Endodermal cell (in vitro differentiated cells): ENCODE results near the gene PHLDA2. TPM values are rescaled to one million over a fixed set of nuclear protein-coding genes. Genes with fewer than 3 reads are reported as not detected.
A peak's percentile ranks its signal among the peaks of the same experiment; 100 is the strongest.

Experiments
- DNase-seq: peaks from one replicate; pipeline ENCODE4 v3.0.0-alpha.2; 2017
- H3K27ac ChIP-seq: 2 replicates; pipeline ENCODE4 v1.5.1; 2013; ENCODE audit warnings: mild to moderate bottlenecking, low read depth, low read length, moderate library complexity
- H3K27me3 ChIP-seq: 2 replicates; pipeline ENCODE4 v1.6.1; 2013; ENCODE audit warnings: mild to moderate bottlenecking, low read length, moderate library complexity; ENCODE audit not compliant: insufficient read depth, control insufficient read depth, poor library complexity, severe bottlenecking
- H3K36me3 ChIP-seq: 2 replicates; pipeline ENCODE4 v1.7.0; 2013; ENCODE audit warnings: mild to moderate bottlenecking, low read length, moderate library complexity; ENCODE audit not compliant: control insufficient read depth, insufficient read depth
- H3K4me1 ChIP-seq: one replicate; pipeline ENCODE4 v1.7.0; 2013; ENCODE audit warnings: low read length; ENCODE audit not compliant: control insufficient read depth, insufficient read depth
- H3K4me3 ChIP-seq: 2 replicates; pipeline ENCODE4 v1.5.1; 2013; ENCODE audit warnings: mild to moderate bottlenecking, low read length, moderate library complexity
- H3K9ac ChIP-seq: 2 replicates; pipeline ENCODE4 v1.6.1; 2013; ENCODE audit warnings: mild to moderate bottlenecking, low read length, moderate library complexity; ENCODE audit not compliant: poor library complexity, severe bottlenecking; ENCODE audit errors: extremely low read depth
- H3K9me3 ChIP-seq: 2 replicates; pipeline ENCODE4 v1.6.1; 2013; ENCODE audit warnings: mild to moderate bottlenecking, low read length, moderate library complexity; ENCODE audit not compliant: control insufficient read depth
- H3K27ac Mint-ChIP-seq: 2 replicates; pipeline ENCODE4 v1.8.0; 2020; ENCODE audit warnings: mixed read lengths
- H3K27me3 Mint-ChIP-seq: 2 replicates; pipeline ENCODE4 v1.8.0; 2021; ENCODE audit warnings: mild to moderate bottlenecking, mixed read lengths; ENCODE audit not compliant: insufficient read depth
- H3K36me3 Mint-ChIP-seq: 2 replicates; pipeline ENCODE4 v1.8.0; 2020; ENCODE audit warnings: low read depth, mixed read lengths
- H3K4me1 Mint-ChIP-seq: 2 replicates; pipeline ENCODE4 v1.8.0; 2020; ENCODE audit warnings: mixed read lengths
- H3K4me3 Mint-ChIP-seq: 2 replicates; pipeline ENCODE4 v1.8.0; 2020; ENCODE audit warnings: mild to moderate bottlenecking, moderate library complexity, mixed read lengths
- H3K9me3 Mint-ChIP-seq: 2 replicates; pipeline ENCODE4 v1.8.0; 2020; ENCODE audit warnings: mild to moderate bottlenecking, mixed read lengths
- CTCF ChIP-seq: fragments of 200-600 bp; sonication (generic); conservative IDR thresholded peaks from 2 replicates; pipeline ENCODE4 v1.5.0; 2021; ENCODE audit warnings: antibody characterized with exemption, mild to moderate bottlenecking
- WGBS, 2 experiments: methylation state at CpG; one replicate each; pipeline versions ENCODE4 v1.1.5 to v1.1.7; 2013; ENCODE audit warnings: missing lambda C conversion rate in 2 of 2, mixed read lengths in 1 of 2; ENCODE audit not compliant: insufficient coverage in 1 of 2, insufficient read length in 1 of 2; 5-methylcytosine and 5-hydroxymethylcytosine counted together
- total RNA-seq, 2 donors: library from RNA; stranded (reverse); fragmentation: NEBNext Ultra II Directional in 1 of 2; extraction: Animal tissue kit (Norgen Biotek cat#: 25700) in 1 of 2; gene quantifications; 2 replicates in 1 of 2; 3 replicates in 1 of 2; pipeline ENCODE4 v1.2.1, GENCODE V29; 2021

The PHLDA2 gene
- total RNA-seq, 2 donors from 2014 or later: 3.0 to 5.1 TPM

DNA sequence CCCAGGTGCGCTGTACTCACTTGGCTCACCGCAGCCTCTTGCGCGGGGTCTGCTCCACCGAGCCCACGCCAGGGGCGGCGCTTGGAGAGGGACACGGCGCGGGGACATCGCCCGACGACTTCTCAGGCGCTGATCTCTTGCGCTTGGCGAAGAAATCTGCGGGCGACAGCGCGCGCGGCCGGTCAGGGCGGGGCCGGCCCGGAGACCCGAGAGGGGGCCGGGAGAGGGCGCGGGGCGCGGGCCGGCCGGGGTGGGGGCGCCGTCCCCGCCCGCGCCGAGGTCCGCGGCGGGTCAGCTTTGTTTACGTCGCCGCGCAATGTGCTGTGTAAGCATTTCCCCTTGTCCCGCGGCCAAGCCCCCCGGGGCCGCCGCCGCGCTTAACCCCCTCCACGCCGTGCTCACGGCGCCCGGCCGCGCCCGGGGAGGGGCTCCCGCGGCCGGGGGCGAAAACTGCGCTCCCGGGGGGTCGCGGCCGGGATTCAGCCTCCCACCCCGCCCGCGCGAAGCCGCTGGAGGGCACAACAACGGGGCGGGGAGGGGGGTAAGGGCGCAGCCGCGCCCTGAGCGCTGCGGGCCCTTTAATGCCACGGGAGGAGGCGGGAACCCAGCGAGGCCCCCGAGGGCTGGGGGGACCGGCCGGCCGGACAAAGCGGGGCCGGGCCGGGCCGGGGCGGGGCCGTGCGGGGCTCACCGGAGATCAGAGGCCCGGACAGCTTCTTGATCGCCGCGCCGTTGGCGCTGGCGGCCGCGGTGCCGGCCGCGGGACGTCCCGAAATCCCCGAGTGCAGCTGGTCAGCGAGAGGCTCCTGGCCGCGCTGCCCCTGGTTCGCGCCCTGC lies 45.0 kb downstream of the PHLDA2 start:
- peaks cover 5% of the 10 kb centered on the region for H3K36me3 Mint-ChIP-seq
- Histone ChIP-seq H3K36me3 (no peaks in the 10 kb centered on the region), H3K27me3 (peaks cover 43% of the 10 kb centered on the region), H3K4me1 (peaks cover 5% of the 10 kb centered on the region), H3K27ac (peak overlapping the region; percentile 22), H3K9ac (peak overlapping the region; percentile 44), H3K9me3 (no peaks in the 10 kb centered on the region), H3K4me3 (peak overlapping the region; percentile 76)
- H3K4me1 Mint-ChIP-seq: peaks cover 13% of the 10 kb centered on the region
- H3K4me3 Mint-ChIP-seq: peak overlapping the region; percentile 75
- peak; percentile 76 for DNase-seq
- H3K9me3 Mint-ChIP-seq: no peaks in the 10 kb centered on the region
- H3K27me3 Mint-ChIP-seq: peaks cover 72% of the 10 kb centered on the region
- whole genome bisulfite sequencing, 2 experiments: 1% methylated on average over 34 to 119 of the region's 119 CpGs
- H3K27ac Mint-ChIP-seq: no peak overlapping the region
- no peak for TF ChIP-seq CTCF

GRCh38 chr11:2883640-2883978 lies 45.6 kb downstream of the PHLDA2 start:
- Histone ChIP-seq H3K27me3 (peaks cover 43% of the 10 kb centered on the region), H3K4me1 (peaks cover 5% of the 10 kb centered on the region), H3K9ac (no peak overlapping the region), H3K36me3 (no peaks in the 10 kb centered on the region), H3K9me3 (no peaks in the 10 kb centered on the region), H3K27ac (no peak overlapping the region), H3K4me3 (peak overlapping the region; percentile 76)
- Mint-ChIP-seq H3K9me3 (peaks cover 4% of the 10 kb centered on the region), H3K27ac (no peak overlapping the region), H3K4me1 (peaks cover 13% of the 10 kb centered on the region), H3K27me3 (peaks cover 74% of the 10 kb centered on the region), H3K36me3 (peaks cover 5% of the 10 kb centered on the region), H3K4me3 (peak overlapping the region; percentile 75)
- 8 to 14% methylated on average over 21 to 24 of the region's 24 CpGs for WGBS, 2 experiments
- DNase-seq: no peak
- no peak for TF ChIP-seq CTCF

GRCh38 chr11:2882396-2883110 lies 46.7 kb downstream of the PHLDA2 start:
- Histone ChIP-seq H3K27me3 (peaks cover 38% of the 10 kb centered on the region), H3K4me3 (no peak overlapping the region), H3K27ac (peak overlapping the region; percentile 66), H3K4me1 (peaks cover 5% of the 10 kb centered on the region), H3K9me3 (no peaks in the 10 kb centered on the region), H3K36me3 (no peaks in the 10 kb centered on the region), H3K9ac (no peak overlapping the region)
- H3K9me3 Mint-ChIP-seq: peaks cover 7% of the 10 kb centered on the region
- peaks cover 7% of the 10 kb centered on the region for H3K36me3 Mint-ChIP-seq
- WGBS, 2 experiments: 84 to 94% methylated on average over 9 to 11 of the region's 11 CpGs
- peaks cover 73% of the 10 kb centered on the region for H3K27me3 Mint-ChIP-seq
- TF ChIP-seq CTCF: no peak
- peak overlapping the region; percentile 75 for H3K4me3 Mint-ChIP-seq
- DNase-seq: no peak
- H3K4me1 Mint-ChIP-seq: peaks cover 13% of the 10 kb centered on the region
- no peak overlapping the region for H3K27ac Mint-ChIP-seq
